HEK293T (cell line): ENCODE data around the gene NAA10.

Experiments used
- ARNT ChIP-seq: fragments of 450-650 bp; IDR thresholded peaks from 2 replicates; pipeline ENCODE4 v1.6.1; 2017; ENCODE audit warnings: mild to moderate bottlenecking
- BHLHE40 ChIP-seq: fragments of 450-650 bp; IDR thresholded peaks from 2 replicates; pipeline ENCODE4 v1.6.1; 2016; ENCODE audit warnings: mild to moderate bottlenecking, moderate library complexity, borderline replicate concordance
- ELF4 ChIP-seq: fragments of 450-650 bp; IDR thresholded peaks from 2 replicates; pipeline ENCODE4 v1.6.1; 2017; ENCODE audit warnings: antibody characterized with exemption
- FOXA1 ChIP-seq: fragments of 450-650 bp; IDR thresholded peaks from 2 replicates; pipeline ENCODE4 v1.6.1; 2016; ENCODE audit warnings: mild to moderate bottlenecking
- FOXK2 ChIP-seq: fragments of 450-650 bp; IDR thresholded peaks from 2 replicates; pipeline ENCODE4 v1.6.1; 2016; ENCODE audit warnings: mild to moderate bottlenecking
- FOXM1 ChIP-seq: fragments of 450-650 bp; IDR thresholded peaks from 2 replicates; pipeline ENCODE4 v1.6.1; 2017; ENCODE audit warnings: mild to moderate bottlenecking, borderline replicate concordance
- LEF1 ChIP-seq: fragments of 450-650 bp; IDR thresholded peaks from 2 replicates; pipeline ENCODE4 v1.6.1; 2017; ENCODE audit warnings: mild to moderate bottlenecking, borderline replicate concordance
- NFRKB ChIP-seq: fragments of 450-650 bp; IDR thresholded peaks from 2 replicates; pipeline ENCODE4 v1.6.1; 2016; ENCODE audit warnings: mild to moderate bottlenecking, moderate library complexity
- PKNOX1 ChIP-seq: fragments of 450-650 bp; IDR thresholded peaks from 2 replicates; pipeline ENCODE4 v1.6.1; 2016
- SP1 ChIP-seq: fragments of 450-650 bp; IDR thresholded peaks from 2 replicates; pipeline ENCODE4 v1.6.1; 2017
- SUZ12 ChIP-seq: fragments of 450-650 bp; IDR thresholded peaks from 2 replicates; pipeline ENCODE4 v1.6.1; 2016; ENCODE audit warnings: mild to moderate bottlenecking
- TARDBP ChIP-seq: fragments of 450-650 bp; IDR thresholded peaks from 2 replicates; pipeline ENCODE4 v1.6.1; 2016

GRCh38 chrX:153884590-153884989, 50.2 kb downstream of the NAA10 start:
- TF ChIP-seq SP1 (no peak), PKNOX1 (no peak), FOXK2 (no peak), FOXM1 (no peak), LEF1 (no peak), TARDBP (no peak), ARNT (no peak), ELF4 (no peak), FOXA1 (no peak), NFRKB (no peak), SUZ12 (no peak), BHLHE40 (no peak)
